CD14-positive monocyte (primary cell): Measurements from ENCODE around the gene FAM177B. TPM values are rescaled to one million over a fixed set of nuclear protein-coding genes. Genes with fewer than 3 reads are reported as not detected.

Source experiments
- DNase-seq, 3 donors: peaks; one replicate each; pipeline ENCODE4 v3.0.0-alpha.2; 2011 to 2022
- H2AFZ ChIP-seq: 2 replicates; pipeline ENCODE4 v1.6.0; 2012; ENCODE audit warnings: mild to moderate bottlenecking, low read depth, low read length, inconsistent platforms; ENCODE audit not compliant: insufficient read depth, poor library complexity, severe bottlenecking
- H3K27ac ChIP-seq, 2 donors: 1 replicate in 1 of 2; 2 replicates in 1 of 2; pipeline ENCODE4 v1.5.1; 2012 to 2013; ENCODE audit warnings: low read length in 2 of 2, control low read depth in 1 of 2, inconsistent platforms in 1 of 2, low read depth in 1 of 2, mild to moderate bottlenecking in 1 of 2
- H3K27me3 ChIP-seq, 2 donors: one replicate each; pipeline versions ENCODE4 v1.6.0 to v1.6.1; 2011 to 2013; ENCODE audit warnings: low read length in 2 of 2; ENCODE audit not compliant: control insufficient read depth in 2 of 2, insufficient read depth in 2 of 2
- H3K36me3 ChIP-seq, 2 donors: replicated peaks in 1 of 2; 1 replicate in 1 of 2; 2 replicates in 1 of 2; pipeline versions ENCODE4 v1.5.1 to v1.6.1; 2012 to 2013; ENCODE audit warnings: low read length in 2 of 2, control low read depth in 1 of 2, inconsistent platforms in 1 of 2, mild to moderate bottlenecking in 1 of 2; ENCODE audit not compliant: insufficient read depth in 2 of 2, control insufficient read depth in 1 of 2
- H3K4me1 ChIP-seq, 2 donors: 1 replicate in 1 of 2; 2 replicates in 1 of 2; pipeline versions ENCODE4 v1.5.1 to v1.6.1; 2012 to 2013; ENCODE audit warnings: low read length in 2 of 2, control low read depth in 1 of 2, inconsistent platforms in 1 of 2, mild to moderate bottlenecking in 1 of 2, moderate library complexity in 1 of 2; ENCODE audit not compliant: insufficient read depth in 2 of 2, control insufficient read depth in 1 of 2
- H3K4me2 ChIP-seq: replicated peaks from 2 replicates; pipeline ENCODE3; 2012; ENCODE audit warnings: low read length, moderate library complexity, mild to moderate bottlenecking; ENCODE audit not compliant: poor library complexity, severe bottlenecking; ENCODE audit errors: extremely low read depth
- H3K4me3 ChIP-seq, 3 experiments: fragments of 200-600 bp in 1 of 3; sonication (generic) in 1 of 3; replicated peaks in 1 of 3; 1 replicate in 2 of 3; 2 replicates in 1 of 3; pipeline ENCODE4 v1.5.1; 2011 to 2013; ENCODE audit warnings: low read length in 3 of 3, mild to moderate bottlenecking in 3 of 3, control low read depth in 2 of 3, low read depth in 2 of 3, inconsistent platforms in 1 of 3, moderate library complexity in 1 of 3
- H3K79me2 ChIP-seq: 2 replicates; pipeline ENCODE4 v1.6.0; 2012; ENCODE audit warnings: mild to moderate bottlenecking, control low read depth, inconsistent platforms, low read length, moderate library complexity; ENCODE audit not compliant: insufficient read depth
- H3K9ac ChIP-seq: 2 replicates; pipeline ENCODE4 v1.6.0; 2017; ENCODE audit warnings: low read length, mild to moderate bottlenecking; ENCODE audit not compliant: insufficient read depth, poor library complexity, severe bottlenecking
- H3K9me3 ChIP-seq, 2 donors: replicated peaks in 1 of 2; 1 replicate in 1 of 2; 2 replicates in 1 of 2; pipeline versions ENCODE4 v1.5.1 to v1.6.1; 2012 to 2013; ENCODE audit warnings: low read length in 2 of 2, control low read depth in 1 of 2; ENCODE audit not compliant: control insufficient read depth in 1 of 2, insufficient read depth in 1 of 2
- H4K20me1 ChIP-seq: 2 replicates; pipeline ENCODE4 v1.6.0; 2012; ENCODE audit warnings: mild to moderate bottlenecking, low read length, control low read depth, moderate library complexity; ENCODE audit not compliant: insufficient read depth
- H3K27ac Mint-ChIP-seq, 7 donors: one replicate each; pipeline ENCODE4 v1.8.0; 2020; ENCODE audit warnings: mild to moderate bottlenecking in 7 of 7, mixed read lengths in 7 of 7, moderate library complexity in 6 of 7, inconsistent platforms in 2 of 7
- H3K27me3 Mint-ChIP-seq, 3 donors: one replicate each; pipeline ENCODE4 v1.8.0; 2021 to 2022; ENCODE audit warnings: low read depth in 3 of 3, mild to moderate bottlenecking in 3 of 3, mixed read lengths in 3 of 3, moderate library complexity in 3 of 3, inconsistent platforms in 1 of 3
- H3K36me3 Mint-ChIP-seq, 2 donors: one replicate each; pipeline ENCODE4 v1.8.0; 2020; ENCODE audit warnings: mixed read lengths in 2 of 2, inconsistent platforms in 1 of 2, mild to moderate bottlenecking in 1 of 2
- H3K4me1 Mint-ChIP-seq: one replicate; pipeline ENCODE4 v1.8.0; 2020; ENCODE audit warnings: mild to moderate bottlenecking, mixed read lengths
- H3K4me3 Mint-ChIP-seq, 2 donors: one replicate each; pipeline ENCODE4 v1.8.0; 2020; ENCODE audit warnings: mild to moderate bottlenecking in 2 of 2, mixed read lengths in 2 of 2, moderate library complexity in 1 of 2
- H3K9me3 Mint-ChIP-seq, 7 donors: one replicate each; pipeline ENCODE4 v1.8.0; 2020 to 2022; ENCODE audit warnings: mixed read lengths in 7 of 7, mild to moderate bottlenecking in 6 of 7, moderate library complexity in 6 of 7, inconsistent platforms in 2 of 7
- WGBS: methylation state at CpG from one replicate; pipeline ENCODE4 v1.1.5; 2013; ENCODE audit warnings: missing lambda C conversion rate; ENCODE audit not compliant: insufficient coverage; 5-methylcytosine and 5-hydroxymethylcytosine counted together
- intact Hi-C, 2 donors: fragments of 100-400 bp; cut with micrococcal nuclease; formaldehyde crosslinking; loops; one replicate each; pipeline versions ENCODE4 v1.15.0 to v1.15.1; 2023
- polyA plus RNA-seq, 3 donors: library from polyadenylated mRNA; depleted of rRNA in 1 of 3; unstranded in 2 of 3; stranded (reverse) in 1 of 3; fragments of 300-500 nt in 2 of 3; fragments of >200 nt in 1 of 3; fragmentation: Illumina TruSeq in 2 of 3; gene quantifications; 1 replicate in 2 of 3; 2 replicates in 1 of 3; pipeline ENCODE4 v1.2.3, GENCODE V29; 2012 to 2021
- TF ChIP-seq, protein P1 (sequence below): fragments of 200-600 bp; IDR thresholded peaks from one replicate; pipeline ENCODE4 v1.8.0; 2022; ENCODE audit warnings: antibody characterized with exemption, mild to moderate bottlenecking

Gene FAM177B
- polyA plus RNA-seq, 3 donors: not detected

DNA sequence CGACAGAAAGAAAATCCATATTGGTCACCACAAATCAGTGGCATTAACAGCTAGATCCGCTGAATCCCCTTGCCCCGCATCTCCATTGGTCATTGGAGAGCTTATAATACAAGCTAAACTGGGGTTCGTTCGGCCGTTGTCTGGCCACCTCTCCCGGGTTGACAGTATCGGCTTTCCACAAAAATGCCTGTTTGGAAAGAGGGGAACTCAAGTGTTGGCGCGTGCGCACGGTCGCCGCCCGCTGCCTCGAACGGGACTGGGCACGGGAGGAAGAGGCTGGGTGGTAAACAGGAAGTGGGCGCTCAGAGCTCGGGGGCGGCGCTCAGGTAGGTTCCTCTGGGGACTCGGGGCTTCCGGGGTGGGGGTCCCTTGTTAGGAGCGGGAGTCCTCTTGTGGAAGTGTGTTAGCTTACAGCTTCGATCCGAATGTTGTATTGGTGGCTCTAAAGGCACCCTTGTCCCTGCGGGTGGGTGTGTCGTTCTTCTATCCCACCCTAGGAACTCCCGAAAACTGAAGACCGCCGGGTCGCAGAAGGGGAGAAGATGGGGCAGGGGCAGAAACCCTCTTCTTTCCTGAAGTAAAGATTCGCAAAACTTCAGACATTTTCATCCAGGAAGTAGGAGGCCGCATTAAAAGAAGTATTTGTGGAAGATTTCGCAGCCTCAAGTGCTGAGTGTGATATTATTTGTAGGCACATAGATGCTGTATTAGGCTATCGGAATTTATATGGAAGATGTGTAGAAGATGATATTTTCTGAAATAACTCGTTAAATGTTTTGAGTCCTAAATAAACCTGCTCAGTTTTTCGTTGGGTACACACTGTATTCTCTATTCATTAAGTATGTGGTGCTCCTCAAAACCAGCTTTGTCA is 23.7 kb upstream of the FAM177B start:
- Mint-ChIP-seq H3K4me1 (peaks cover 40% of the 10 kb centered on the region), H3K27ac (peak overlapping the region; percentile 99 to 100 (median 100)), H3K4me3 (peak overlapping the region; percentile 93 to 97), H3K27me3 (no peaks in the 10 kb centered on the region), H3K9me3 (peaks cover 0 to 2% (median 0%) of the 10 kb centered on the region in 7 donors), H3K36me3 (peaks cover 19 to 27% of the 10 kb centered on the region in 2 donors)
- Histone ChIP-seq H3K4me1 (peaks cover 16 to 33% of the 10 kb centered on the region in 2 donors), H3K9me3 (no peaks in the 10 kb centered on the region), H4K20me1 (peaks cover 35% of the 10 kb centered on the region), H3K9ac (peak overlapping the region; percentile 90), H3K4me3 (peak overlapping the region; percentile 97 to 99 (median 98)), H2AFZ (peak overlapping the region; percentile 95), H3K27me3 (no peaks in the 10 kb centered on the region), H3K4me2 (peak overlapping the region; percentile 82), H3K36me3 (peaks cover 24 to 29% of the 10 kb centered on the region in 2 donors), H3K79me2 (peaks cover 73% of the 10 kb centered on the region), H3K27ac (peak overlapping the region; percentile 98 to 100)
- TF ChIP-seq, protein P1, sequence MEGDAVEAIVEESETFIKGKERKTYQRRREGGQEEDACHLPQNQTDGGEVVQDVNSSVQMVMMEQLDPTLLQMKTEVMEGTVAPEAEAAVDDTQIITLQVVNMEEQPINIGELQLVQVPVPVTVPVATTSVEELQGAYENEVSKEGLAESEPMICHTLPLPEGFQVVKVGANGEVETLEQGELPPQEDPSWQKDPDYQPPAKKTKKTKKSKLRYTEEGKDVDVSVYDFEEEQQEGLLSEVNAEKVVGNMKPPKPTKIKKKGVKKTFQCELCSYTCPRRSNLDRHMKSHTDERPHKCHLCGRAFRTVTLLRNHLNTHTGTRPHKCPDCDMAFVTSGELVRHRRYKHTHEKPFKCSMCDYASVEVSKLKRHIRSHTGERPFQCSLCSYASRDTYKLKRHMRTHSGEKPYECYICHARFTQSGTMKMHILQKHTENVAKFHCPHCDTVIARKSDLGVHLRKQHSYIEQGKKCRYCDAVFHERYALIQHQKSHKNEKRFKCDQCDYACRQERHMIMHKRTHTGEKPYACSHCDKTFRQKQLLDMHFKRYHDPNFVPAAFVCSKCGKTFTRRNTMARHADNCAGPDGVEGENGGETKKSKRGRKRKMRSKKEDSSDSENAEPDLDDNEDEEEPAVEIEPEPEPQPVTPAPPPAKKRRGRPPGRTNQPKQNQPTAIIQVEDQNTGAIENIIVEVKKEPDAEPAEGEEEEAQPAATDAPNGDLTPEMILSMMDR: no peak
- intact Hi-C loops: loop anchor here in 1 of 2 donors (5.0 to 10.0 kb wide), 2 partner anchors 56 to 249 kb away; no protein-coding TSS in a partner anchor
- WGBS: 0% methylated on average over 22 of the region's 39 CpGs
- DNase-seq: peak; percentile 90 to 91 (median 90)

DNA sequence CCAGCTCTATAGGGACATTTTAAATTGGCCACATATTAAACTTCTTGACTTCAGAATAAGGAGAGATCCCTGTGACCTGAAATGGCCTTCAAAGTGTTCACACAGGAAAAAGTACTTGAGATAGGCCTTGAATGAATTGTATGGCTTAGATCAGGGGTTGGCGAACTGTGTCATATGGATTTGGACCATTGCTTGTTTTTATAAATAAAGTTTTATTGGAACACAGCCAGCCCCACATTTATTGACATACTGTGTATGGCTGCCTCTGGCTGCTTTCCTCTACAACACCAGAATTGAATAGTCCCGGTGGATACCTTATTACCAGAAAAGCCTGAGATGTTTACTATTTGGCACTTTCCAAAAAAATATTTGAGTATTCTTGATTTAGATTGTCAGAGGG is 20.6 kb upstream of the FAM177B start:
- Histone ChIP-seq H3K27me3 (no peaks in the 10 kb centered on the region), H3K36me3 (peaks cover 54 to 60% of the 10 kb centered on the region in 2 donors), H2AFZ (no peak overlapping the region), H4K20me1 (peaks cover 46% of the 10 kb centered on the region), H3K4me1 (peaks cover 8 to 17% of the 10 kb centered on the region in 2 donors), H3K4me2 (no peak overlapping the region), H3K9ac (no peak overlapping the region), H3K27ac (no peak overlapping the region), H3K79me2 (peaks cover 59% of the 10 kb centered on the region), H3K4me3 (no peak overlapping the region), H3K9me3 (no peaks in the 10 kb centered on the region)
- peak overlapping the region in 1 of 7 donors; percentile 7 for H3K27ac Mint-ChIP-seq
- peaks cover 47 to 54% of the 10 kb centered on the region in 2 donors for H3K36me3 Mint-ChIP-seq
- intact Hi-C loops: loop anchor here in 1 of 2 donors (10.0 kb wide), 1 partner anchor 252 kb away; no protein-coding TSS in a partner anchor
- no CpG with 5 or more reads among the region's 2 CpGs for WGBS
- H3K9me3 Mint-ChIP-seq: peaks cover 0 to 2% (median 0%) of the 10 kb centered on the region in 7 donors
- TF ChIP-seq, protein P1: no peak
- no peak for DNase-seq
- H3K27me3 Mint-ChIP-seq: no peaks in the 10 kb centered on the region
- H3K4me3 Mint-ChIP-seq: no peak overlapping the region
- peaks cover 17% of the 10 kb centered on the region for H3K4me1 Mint-ChIP-seq
